ENCODE measurements around the gene ASTN2.

The ASTN2 gene

GRCh38 chr9:116910201-116910600 is 504.7 kb downstream of the ASTN2 start:
- TF ChIP-seq CTCF (IDR thresholded peaks at IDR 0.05), result no peak
- H3K27me3 ChIP-seq, result no peaks in the 10 kb centered on the region
- no peaks in the 10 kb centered on the region for H3K9me3 ChIP-seq
- DNase-seq, result no peak
- no peak overlapping the region for H3K4me3 ChIP-seq
- H3K36me3 ChIP-seq, result no peaks in the 10 kb centered on the region
- no peaks in the 10 kb centered on the region for H3K4me1 ChIP-seq
- intact Hi-C loops (cut with DNase I; ENCODE audit: low total_unique reads), result no loop called here
- H3K27ac ChIP-seq, result no peak overlapping the region

GRCh38 chr9:116907989-116908388 is 506.9 kb downstream of the ASTN2 start:
- Histone ChIP-seq H3K9me3 (no peaks in the 10 kb centered on the region), H3K36me3 (no peaks in the 10 kb centered on the region), H3K4me1 (no peaks in the 10 kb centered on the region), H3K27me3 (no peaks in the 10 kb centered on the region), H3K27ac (no peak overlapping the region), H3K4me3 (no peak overlapping the region)
- intact Hi-C loops (cut with DNase I; ENCODE audit: low total_unique reads), result no loop called here
- DNase-seq, result no peak
- TF ChIP-seq CTCF (IDR thresholded peaks at IDR 0.05), result no peak

GRCh38 chr9:116905171-116905588 is 509.7 kb downstream of the ASTN2 start:
- Histone ChIP-seq H3K4me3 (no peak overlapping the region), H3K9me3 (peaks cover 0 to 4% (median 0%) of the 10 kb centered on the region in 3 donors), H3K27ac (no peak overlapping the region), H3K27me3 (no peaks in the 10 kb centered on the region), H3K36me3 (no peaks in the 10 kb centered on the region), H3K4me1 (no peaks in the 10 kb centered on the region)
- TF ChIP-seq CTCF (IDR thresholded peaks at IDR 0.05), result no peak
- no peak for DNase-seq
- intact Hi-C loops (cut with DNase I; ENCODE audit: low total_unique reads), result no loop called here

DNA sequence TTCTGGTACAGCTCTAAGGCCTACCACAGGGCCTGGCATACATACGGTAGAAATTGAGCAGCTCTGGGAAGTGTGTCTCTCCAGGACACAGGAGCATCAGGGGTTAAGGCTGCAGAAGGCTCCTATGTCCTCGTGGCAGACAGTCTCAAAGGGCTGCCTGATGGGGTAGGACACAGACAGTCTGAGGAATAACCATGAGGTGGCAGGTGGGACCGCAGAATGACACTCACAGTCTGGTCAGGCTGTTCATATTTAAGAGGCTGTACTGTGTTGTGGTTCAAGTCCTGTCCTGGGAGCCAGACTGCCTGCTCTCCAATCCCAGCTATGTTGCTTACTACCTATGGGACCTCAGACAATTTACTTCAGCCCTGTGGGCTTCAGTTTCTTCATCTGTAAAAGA is 510.7 kb downstream of the ASTN2 start:
- H3K9me3 ChIP-seq, result peaks cover 0 to 7% (median 0%) of the 10 kb centered on the region in 3 donors
- no peaks in the 10 kb centered on the region for H3K27me3 ChIP-seq
- H3K4me3 ChIP-seq, result no peak overlapping the region
- no peak for DNase-seq
- H3K27ac ChIP-seq, result no peak overlapping the region
- no peaks in the 10 kb centered on the region for H3K36me3 ChIP-seq
- intact Hi-C loops (cut with DNase I; ENCODE audit: low total_unique reads), result no loop called here
- no peak for TF ChIP-seq CTCF (IDR thresholded peaks at IDR 0.05)
- no peaks in the 10 kb centered on the region for H3K4me1 ChIP-seq

GRCh38 chr9:116901260-116901659 is 513.6 kb downstream of the ASTN2 start:
- Histone ChIP-seq H3K36me3 (no peaks in the 10 kb centered on the region), H3K9me3 (peaks cover 0 to 7% (median 0%) of the 10 kb centered on the region in 3 donors), H3K4me3 (no peak overlapping the region), H3K27ac (no peak overlapping the region), H3K4me1 (no peaks in the 10 kb centered on the region), H3K27me3 (no peaks in the 10 kb centered on the region)
- intact Hi-C loops (cut with DNase I; ENCODE audit: low total_unique reads), result no loop called here
- TF ChIP-seq CTCF (IDR thresholded peaks at IDR 0.05), result no peak
- no peak for DNase-seq

DNA sequence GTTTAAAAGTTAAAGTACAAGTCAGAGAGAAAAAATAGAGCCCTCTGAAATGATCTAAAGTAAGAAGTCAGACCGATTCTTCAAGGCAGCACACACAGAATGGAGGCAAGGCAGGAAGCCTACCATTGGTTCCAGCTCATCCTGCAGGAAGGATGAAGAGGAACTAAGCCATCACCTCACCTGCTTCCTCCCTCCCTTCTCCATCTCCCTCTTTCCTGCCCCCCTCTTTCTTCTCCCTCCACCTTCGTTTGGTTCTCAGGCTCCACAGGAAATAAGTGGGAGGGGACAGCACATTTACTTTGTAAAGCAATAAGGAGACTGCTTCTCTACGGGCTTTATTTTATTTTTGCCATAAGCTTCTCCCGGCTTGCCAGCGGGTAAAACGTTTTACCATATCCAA is 514.3 kb downstream of the ASTN2 start:
- no peak for DNase-seq
- no peak overlapping the region for H3K4me3 ChIP-seq
- no peaks in the 10 kb centered on the region for H3K4me1 ChIP-seq
- intact Hi-C loops (cut with DNase I; ENCODE audit: low total_unique reads), result no loop called here
- no peak for TF ChIP-seq CTCF (IDR thresholded peaks at IDR 0.05)
- no peaks in the 10 kb centered on the region for H3K36me3 ChIP-seq
- H3K27ac ChIP-seq, result no peak overlapping the region
- H3K27me3 ChIP-seq, result no peaks in the 10 kb centered on the region
- H3K9me3 ChIP-seq, result peaks cover 0 to 7% (median 0%) of the 10 kb centered on the region in 3 donors
